DND-41 (cell line): ENCODE results near the gene LNX1.
A peak's percentile ranks its signal among the peaks of the same experiment; 100 is the strongest.

Experiments used
- ATAC-seq: fragments of 200-7000 bp; cut with Tn5 transposase; 3 replicates; pipeline ENCODE4 v1.9.1; 2021; ENCODE audit warnings: low read depth; ENCODE audit not compliant: insufficient read depth
- DNase-seq: peaks from one replicate; pipeline ENCODE4 v3.0.0-alpha.2; 2020
- H2AFZ ChIP-seq: 2 replicates; pipeline ENCODE4 v1.6.0; 2012; ENCODE audit warnings: low read depth, low read length
- H3K27ac ChIP-seq: 2 replicates; pipeline ENCODE4 v1.5.1; 2012; ENCODE audit warnings: low read length, inconsistent platforms
- H3K27me3 ChIP-seq: fragments of 200-600 bp; sonication (generic); 2 replicates; pipeline ENCODE4 v1.6.0; 2012; ENCODE audit warnings: low read length, mild to moderate bottlenecking, inconsistent platforms; ENCODE audit not compliant: insufficient read depth, poor library complexity
- H3K36me3 ChIP-seq: 2 replicates; pipeline ENCODE4 v1.5.1; 2012; ENCODE audit warnings: low read length, inconsistent platforms; ENCODE audit not compliant: insufficient read depth
- H3K4me1 ChIP-seq: 2 replicates; pipeline ENCODE4 v1.5.1; 2012; ENCODE audit warnings: mild to moderate bottlenecking, low read length; ENCODE audit not compliant: insufficient read depth
- H3K4me2 ChIP-seq: 2 replicates; pipeline ENCODE4 v1.6.0; 2012; ENCODE audit warnings: mild to moderate bottlenecking, moderate library complexity, low read length, inconsistent platforms; ENCODE audit not compliant: insufficient read depth
- H3K4me3 ChIP-seq, 2 experiments: fragments of 200-600 bp in 1 of 2; shearing (Covaris generic) in 1 of 2; 2 replicates each; pipeline ENCODE4 v1.5.1; 2012 to 2016; ENCODE audit warnings: inconsistent platforms in 2 of 2, low read length in 2 of 2, mild to moderate bottlenecking in 2 of 2, low read depth in 1 of 2, moderate library complexity in 1 of 2
- H3K79me2 ChIP-seq: 2 replicates; pipeline ENCODE4 v1.6.0; 2012; ENCODE audit warnings: low read length, inconsistent platforms; ENCODE audit not compliant: insufficient read depth
- H3K9ac ChIP-seq: 2 replicates; pipeline ENCODE4 v1.6.0; 2012; ENCODE audit warnings: low read depth, mild to moderate bottlenecking, inconsistent platforms, low read length, moderate library complexity
- H3K9me3 ChIP-seq: 2 replicates; pipeline ENCODE4 v1.5.1; 2012; ENCODE audit warnings: low read length, moderate library complexity, mild to moderate bottlenecking, inconsistent platforms; ENCODE audit not compliant: insufficient read depth, severe bottlenecking
- H4K20me1 ChIP-seq: 2 replicates; pipeline ENCODE4 v1.6.0; 2012; ENCODE audit warnings: low read length; ENCODE audit not compliant: insufficient read depth
- EZH2 ChIP-seq: IDR thresholded peaks from 3 replicates; pipeline ENCODE4 v1.6.1; 2012; ENCODE audit warnings: borderline replicate concordance, low read depth, mild to moderate bottlenecking, moderate library complexity, low read length, inconsistent platforms; ENCODE audit not compliant: severe bottlenecking
- TF ChIP-seq, protein P1 (sequence below): IDR thresholded peaks from 2 replicates; pipeline ENCODE4 v1.5.1; 2012; ENCODE audit warnings: borderline replicate concordance, low read length, moderate library complexity, mild to moderate bottlenecking; ENCODE audit not compliant: poor library complexity, severe bottlenecking; ENCODE audit errors: extremely low read depth

Gene LNX1

GRCh38 chr4:53608242-53608641 is 17.0 kb upstream of the LNX1 start:
- Histone ChIP-seq H3K9ac (no peak overlapping the region), H3K27me3 (no peaks in the 10 kb centered on the region), H3K4me2 (no peak overlapping the region), H2AFZ (no peak overlapping the region), H3K27ac (no peak overlapping the region), H3K4me1 (no peaks in the 10 kb centered on the region), H4K20me1 (no peaks in the 10 kb centered on the region), H3K36me3 (no peaks in the 10 kb centered on the region), H3K4me3 (no peak overlapping the region), H3K9me3 (no peaks in the 10 kb centered on the region), H3K79me2 (no peaks in the 10 kb centered on the region)
- ATAC-seq (no peak), DNase-seq (no peak)
- TF ChIP-seq EZH2, result no peak
- TF ChIP-seq, protein P1, sequence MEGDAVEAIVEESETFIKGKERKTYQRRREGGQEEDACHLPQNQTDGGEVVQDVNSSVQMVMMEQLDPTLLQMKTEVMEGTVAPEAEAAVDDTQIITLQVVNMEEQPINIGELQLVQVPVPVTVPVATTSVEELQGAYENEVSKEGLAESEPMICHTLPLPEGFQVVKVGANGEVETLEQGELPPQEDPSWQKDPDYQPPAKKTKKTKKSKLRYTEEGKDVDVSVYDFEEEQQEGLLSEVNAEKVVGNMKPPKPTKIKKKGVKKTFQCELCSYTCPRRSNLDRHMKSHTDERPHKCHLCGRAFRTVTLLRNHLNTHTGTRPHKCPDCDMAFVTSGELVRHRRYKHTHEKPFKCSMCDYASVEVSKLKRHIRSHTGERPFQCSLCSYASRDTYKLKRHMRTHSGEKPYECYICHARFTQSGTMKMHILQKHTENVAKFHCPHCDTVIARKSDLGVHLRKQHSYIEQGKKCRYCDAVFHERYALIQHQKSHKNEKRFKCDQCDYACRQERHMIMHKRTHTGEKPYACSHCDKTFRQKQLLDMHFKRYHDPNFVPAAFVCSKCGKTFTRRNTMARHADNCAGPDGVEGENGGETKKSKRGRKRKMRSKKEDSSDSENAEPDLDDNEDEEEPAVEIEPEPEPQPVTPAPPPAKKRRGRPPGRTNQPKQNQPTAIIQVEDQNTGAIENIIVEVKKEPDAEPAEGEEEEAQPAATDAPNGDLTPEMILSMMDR, result no peak

DNA sequence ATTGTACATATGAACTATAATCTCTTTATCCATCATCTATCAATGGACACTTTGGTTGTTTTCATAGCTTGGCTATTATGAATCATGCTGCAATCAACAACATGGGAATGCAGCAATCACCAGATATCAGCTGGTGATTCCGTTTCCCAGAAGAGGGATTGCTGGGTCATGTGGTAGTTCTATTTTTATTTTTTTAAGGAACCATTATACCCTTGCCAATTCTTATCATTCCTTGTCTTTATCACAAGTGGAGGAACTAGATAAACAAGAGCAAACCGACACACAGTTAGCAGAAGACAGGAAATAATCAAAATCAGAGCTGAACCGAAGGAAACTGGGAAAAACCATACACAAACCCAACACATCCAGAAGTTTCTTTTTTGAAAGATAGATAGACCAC is 14.5 kb upstream of the LNX1 start:
- DNase-seq (no peak), ATAC-seq (no peak)
- no peaks in the 10 kb centered on the region for H3K36me3 ChIP-seq
- no peak overlapping the region for H3K4me3 ChIP-seq
- no peak overlapping the region for H3K4me2 ChIP-seq
- H3K27me3 ChIP-seq, result no peaks in the 10 kb centered on the region
- no peaks in the 10 kb centered on the region for H3K4me1 ChIP-seq
- no peaks in the 10 kb centered on the region for H3K79me2 ChIP-seq
- H3K9ac ChIP-seq, result no peak overlapping the region
- H3K27ac ChIP-seq, result no peak overlapping the region
- H4K20me1 ChIP-seq, result no peaks in the 10 kb centered on the region
- H2AFZ ChIP-seq, result no peak overlapping the region
- TF ChIP-seq EZH2, result no peak
- TF ChIP-seq, protein P1, result no peak
- H3K9me3 ChIP-seq, result no peaks in the 10 kb centered on the region

- no peak for ATAC-seq
- Histone ChIP-seq H3K36me3 (no peaks in the 10 kb centered on the region), H3K4me3 (no peak overlapping the region), H3K27ac (no peak overlapping the region), H3K9ac (no peak overlapping the region), H2AFZ (no peak overlapping the region), H3K79me2 (no peaks in the 10 kb centered on the region), H3K9me3 (no peaks in the 10 kb centered on the region), H3K4me2 (no peak overlapping the region), H3K4me1 (no peaks in the 10 kb centered on the region), H3K27me3 (no peaks in the 10 kb centered on the region), H4K20me1 (no peaks in the 10 kb centered on the region)
- no peak for DNase-seq
- no peak for TF ChIP-seq EZH2
- TF ChIP-seq, protein P1, result no peak
Observed at GRCh38 chr4:53602390-53602789, 11.1 kb upstream of the LNX1 start.

- ATAC-seq (peak; percentile 44; the same call in 1 of the 3 replicates), DNase-seq (peak; percentile 30)
- Histone ChIP-seq H3K36me3 (no peaks in the 10 kb centered on the region), H3K9me3 (no peaks in the 10 kb centered on the region), H3K4me1 (no peaks in the 10 kb centered on the region), H3K4me2 (no peak overlapping the region), H4K20me1 (no peaks in the 10 kb centered on the region), H2AFZ (no peak overlapping the region), H3K4me3 (no peak overlapping the region), H3K79me2 (no peaks in the 10 kb centered on the region), H3K27me3 (no peaks in the 10 kb centered on the region), H3K9ac (no peak overlapping the region), H3K27ac (no peak overlapping the region)
- no peak for TF ChIP-seq EZH2
- TF ChIP-seq, protein P1, result peak; percentile 48
Observed at GRCh38 chr4:53601251-53601764, 10.0 kb upstream of the LNX1 start.
